OCI-LY7 (cell line): ENCODE data around the gene TPD52L1.

ENCODE experiments used
- CTCF ChIP-seq: fragments of 200-600 bp; sonication (generic); conservative IDR thresholded peaks from 2 replicates; pipeline ENCODE4 v1.5.1; 2014; ENCODE audit warnings: mild to moderate bottlenecking, antibody characterized with exemption, low read length, moderate library complexity, mixed read lengths
- EZH2phosphoT487 ChIP-seq: fragments of 200-600 bp; sonication (generic); IDR thresholded peaks from 2 replicates; pipeline ENCODE4 v1.6.1; 2018; ENCODE audit warnings: low read depth, borderline replicate concordance, mild to moderate bottlenecking, mixed run types, antibody characterized with exemption, low read length, moderate library complexity, mixed read lengths

DNA sequence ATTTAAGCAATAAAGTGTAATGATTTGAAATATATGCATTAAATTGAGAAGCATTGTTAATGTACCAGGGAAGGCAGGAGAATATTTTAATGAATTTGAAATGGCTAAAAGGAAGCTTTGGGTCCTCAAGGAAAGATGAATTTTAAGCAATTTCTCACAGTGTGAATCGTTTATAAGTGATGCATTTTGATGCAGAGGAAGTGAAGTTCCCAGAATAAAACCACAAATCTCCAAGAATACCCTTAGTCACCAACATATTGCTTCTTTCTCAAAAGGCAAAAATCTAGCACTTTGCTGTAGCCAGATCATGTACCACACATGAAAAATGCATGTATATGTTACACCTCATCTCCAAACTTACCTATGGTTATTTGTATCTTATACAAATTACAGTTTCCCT, 11.7 kb downstream of the TPD52L1 start:
- no peak for TF ChIP-seq CTCF
- TF ChIP-seq EZH2phosphoT487 = no peak
